NT2/D1 (cell line): ENCODE measurements around the gene APELA.
"Not testable (repeated sequence)": the region's sequence is repeated elsewhere in the genome, so short reads cannot be mapped to it uniquely, and the experiment has no call there.

Experiments used
- DNase-seq: peaks from one replicate; pipeline ENCODE4 v3.0.0-alpha.2; 2011; ENCODE audit warnings: low read depth, low spot score
- H3K27me3 ChIP-seq: 2 replicates; pipeline ENCODE4 v1.6.0; 2011; ENCODE audit warnings: mild to moderate bottlenecking; ENCODE audit not compliant: insufficient read length, insufficient read depth
- H3K36me3 ChIP-seq: 2 replicates; pipeline ENCODE4 v1.6.1; 2011; ENCODE audit warnings: mild to moderate bottlenecking, low read length, mixed read lengths; ENCODE audit not compliant: insufficient read depth, insufficient read length
- H3K4me1 ChIP-seq: 2 replicates; pipeline ENCODE4 v1.5.1; 2011; ENCODE audit not compliant: insufficient read depth, insufficient read length
- H3K4me3 ChIP-seq: 2 replicates; pipeline ENCODE4 v1.5.1; 2011; ENCODE audit warnings: low read depth; ENCODE audit not compliant: insufficient read length
- H3K9ac ChIP-seq: 2 replicates; pipeline ENCODE4 v1.6.0; 2011; ENCODE audit warnings: low read depth; ENCODE audit not compliant: insufficient read length
- H3K9me3 ChIP-seq: 2 replicates; pipeline ENCODE4 v1.5.1; 2011; ENCODE audit warnings: mild to moderate bottlenecking, low read length; ENCODE audit not compliant: insufficient read depth
- SUZ12 ChIP-seq: IDR thresholded peaks from 2 replicates; pipeline ENCODE4 v1.6.1; 2011; ENCODE audit not compliant: insufficient read length, insufficient read depth; ENCODE audit errors: extremely low read depth
- YY1 ChIP-seq: IDR thresholded peaks from 2 replicates; pipeline ENCODE4 v1.6.1; 2011; ENCODE audit not compliant: insufficient read length, insufficient read depth
- ZNF274 ChIP-seq: IDR thresholded peaks from 2 replicates; pipeline ENCODE4 v1.6.1; 2011; ENCODE audit warnings: mild to moderate bottlenecking, low read depth, low read length

The APELA gene

DNA sequence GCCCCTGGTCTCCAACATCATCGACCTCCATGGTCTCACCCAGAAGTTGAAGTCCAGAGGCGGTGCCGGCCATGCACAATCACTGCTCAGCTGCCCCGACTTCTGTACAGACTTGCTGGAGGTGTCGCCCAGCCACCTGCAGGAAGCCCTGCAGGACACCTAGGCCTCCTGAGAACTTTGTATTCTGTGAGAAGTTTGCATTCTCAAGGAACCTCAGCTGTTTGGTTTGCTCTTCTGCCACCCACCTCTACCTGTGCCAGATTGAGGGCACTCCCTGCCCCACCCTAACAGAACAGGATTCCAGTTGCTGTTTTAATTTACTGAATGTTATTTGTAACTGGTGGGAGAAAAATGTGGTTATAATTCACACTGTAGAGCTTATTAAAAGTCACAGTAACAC, 53.7 kb downstream of the APELA start:
- no peak for DNase-seq
- no peaks in the 10 kb centered on the region for H3K9me3 ChIP-seq

DNA sequence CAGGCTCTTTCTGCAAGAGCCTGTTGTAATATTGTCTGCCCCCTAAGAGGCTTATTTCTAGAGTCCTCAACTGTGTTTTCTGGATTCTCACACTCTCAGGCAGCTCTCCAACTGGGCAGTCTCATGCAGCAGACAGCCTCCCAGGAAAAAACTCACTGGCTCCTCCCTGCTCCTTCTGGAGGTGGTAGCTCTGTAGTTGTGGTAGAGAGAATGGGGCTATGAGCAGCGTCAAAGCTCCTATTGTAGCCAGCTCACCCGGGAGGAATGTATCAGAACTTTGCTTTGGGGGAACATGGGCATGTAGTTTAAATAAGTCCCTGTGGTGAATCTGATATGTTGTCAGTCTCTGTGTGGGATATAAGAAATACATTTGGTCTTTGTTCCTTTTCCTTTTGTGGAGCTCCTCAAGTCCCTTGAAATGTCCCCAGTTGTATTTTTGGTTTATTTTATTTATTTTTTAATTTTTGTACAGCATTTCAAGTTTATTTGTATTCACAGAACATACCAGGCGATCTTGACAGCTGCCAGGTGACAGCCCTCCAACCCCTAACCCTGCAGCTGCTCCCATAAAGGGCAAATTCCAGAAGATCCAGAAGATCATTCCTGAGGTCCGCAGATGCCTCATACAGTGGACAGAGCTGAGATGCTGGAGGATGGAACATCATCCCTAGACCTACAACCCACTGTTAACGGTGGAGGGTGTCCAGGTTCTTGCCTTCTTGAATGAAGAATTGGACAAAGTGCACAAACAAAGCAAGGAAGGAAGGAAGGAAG, 54.8 kb downstream of the APELA start:
- TF ChIP-seq SUZ12, result no peak
- no peak for TF ChIP-seq YY1
- TF ChIP-seq ZNF274, result no peak
- Histone ChIP-seq H3K4me1 (no peaks in the 10 kb centered on the region), H3K4me3 (no peak overlapping the region), H3K9me3 (no peaks in the 10 kb centered on the region), H3K36me3 (no peaks in the 10 kb centered on the region), H3K27me3 (no peaks in the 10 kb centered on the region), H3K9ac (no peak overlapping the region)
- DNase-seq, result no peak

More for the DNA sequence above, 53.7 kb downstream of the APELA start:
- H3K27me3 ChIP-seq, result no peaks in the 10 kb centered on the region
- no peaks in the 10 kb centered on the region for H3K36me3 ChIP-seq
- TF ChIP-seq ZNF274 (no peak), SUZ12 (no peak), YY1 (no peak)
- H3K9ac ChIP-seq, result no peak overlapping the region
- H3K4me1 ChIP-seq, result no peaks in the 10 kb centered on the region
- H3K4me3 ChIP-seq, result no peak overlapping the region

DNA sequence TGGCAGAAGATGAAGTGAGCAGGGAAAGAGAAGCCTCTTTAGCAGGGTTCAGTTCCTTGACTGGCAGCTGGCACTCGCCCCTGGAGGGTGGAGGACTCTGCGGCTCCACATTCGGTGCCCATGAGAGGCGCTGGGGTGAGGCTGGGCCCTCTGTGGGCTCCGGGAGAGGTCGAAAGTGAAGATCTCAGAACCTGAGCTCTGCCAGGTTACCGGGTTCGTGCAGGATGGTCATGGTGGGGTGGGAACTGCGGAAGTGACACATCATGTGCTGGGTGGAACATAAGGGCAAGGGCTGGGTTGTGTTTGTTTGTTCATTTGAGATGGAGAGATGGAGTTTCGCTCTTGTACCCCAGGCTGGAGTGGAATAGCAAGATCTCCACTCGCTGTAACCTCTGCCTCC, 56.3 kb downstream of the APELA start:
- no peak overlapping the region for H3K4me3 ChIP-seq
- H3K9ac ChIP-seq, result no peak overlapping the region
- H3K9me3 ChIP-seq, result no peaks in the 10 kb centered on the region
- no peaks in the 10 kb centered on the region for H3K4me1 ChIP-seq
- H3K27me3 ChIP-seq, result no peaks in the 10 kb centered on the region
- TF ChIP-seq ZNF274 (no peak), SUZ12 (no peak), YY1 (no peak)
- no peak for DNase-seq
- no peaks in the 10 kb centered on the region for H3K36me3 ChIP-seq

DNA sequence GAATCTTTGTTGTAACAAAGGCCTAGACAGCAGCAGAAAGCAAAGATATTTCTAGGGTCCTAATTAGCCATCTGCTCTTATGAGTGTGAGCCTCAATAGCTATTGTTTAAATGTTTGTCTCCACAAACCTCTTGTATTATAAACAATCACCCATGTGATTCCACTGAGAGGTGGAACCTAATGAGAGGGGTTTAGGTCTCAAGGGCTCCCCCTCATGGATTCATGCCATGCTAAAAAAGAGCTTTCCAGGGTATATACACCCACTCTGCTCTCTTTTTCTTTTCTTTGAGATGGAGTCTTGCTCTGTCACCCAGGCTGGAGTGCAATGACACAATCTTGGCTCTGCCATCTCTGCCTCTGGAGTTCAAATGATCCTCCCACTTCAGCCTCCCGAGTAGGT, 58.4 kb downstream of the APELA start:
- no peaks in the 10 kb centered on the region for H3K36me3 ChIP-seq
- H3K9ac ChIP-seq, result no peak overlapping the region
- H3K4me1 ChIP-seq, result no peaks in the 10 kb centered on the region
- no peak overlapping the region for H3K4me3 ChIP-seq
- TF ChIP-seq YY1, result no peak
- TF ChIP-seq SUZ12, result no peak
- TF ChIP-seq ZNF274, result no peak
- no peaks in the 10 kb centered on the region for H3K9me3 ChIP-seq
- no peak for DNase-seq
- no peaks in the 10 kb centered on the region for H3K27me3 ChIP-seq

DNA sequence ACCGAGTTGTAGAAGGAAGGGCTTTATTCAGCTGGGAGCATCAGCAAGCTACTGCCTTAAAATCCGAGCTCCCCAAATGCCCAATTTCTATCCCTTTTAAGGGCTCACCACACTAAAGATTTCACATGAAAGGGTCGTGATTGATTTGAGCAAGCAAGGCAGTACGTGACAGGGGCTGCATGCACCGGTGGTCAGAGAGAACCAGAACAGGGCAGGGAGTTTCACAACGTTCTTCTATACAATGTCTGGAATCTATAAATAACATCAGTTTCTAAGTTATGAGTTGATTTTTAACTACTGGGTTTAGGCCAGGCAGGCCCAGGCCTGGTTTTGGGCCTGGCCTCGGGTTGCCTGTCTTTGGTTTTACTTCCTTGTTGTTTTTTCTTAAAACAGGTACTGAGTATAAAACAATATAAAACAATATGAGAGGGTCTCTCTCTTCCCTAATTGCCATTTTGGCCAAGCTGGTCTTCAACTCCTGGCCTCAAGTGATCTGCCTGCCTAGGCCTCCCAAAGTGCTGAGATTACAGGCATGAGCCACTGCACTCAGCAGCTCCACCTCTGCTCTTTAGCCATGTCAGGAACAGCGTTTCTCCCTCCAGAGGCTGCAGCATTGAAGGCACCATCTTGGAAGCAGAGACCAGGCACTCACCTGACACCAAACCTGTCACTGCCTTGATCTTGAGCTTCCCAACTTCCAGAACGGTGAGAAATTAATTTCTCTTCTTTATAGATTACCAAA, 59.1 kb downstream of the APELA start:
- not testable (repeated sequence) for H3K36me3 ChIP-seq, H3K9me3 ChIP-seq, H3K9ac ChIP-seq, H3K4me3 ChIP-seq, DNase-seq, H3K27me3 ChIP-seq, H3K4me1 ChIP-seq

DNA sequence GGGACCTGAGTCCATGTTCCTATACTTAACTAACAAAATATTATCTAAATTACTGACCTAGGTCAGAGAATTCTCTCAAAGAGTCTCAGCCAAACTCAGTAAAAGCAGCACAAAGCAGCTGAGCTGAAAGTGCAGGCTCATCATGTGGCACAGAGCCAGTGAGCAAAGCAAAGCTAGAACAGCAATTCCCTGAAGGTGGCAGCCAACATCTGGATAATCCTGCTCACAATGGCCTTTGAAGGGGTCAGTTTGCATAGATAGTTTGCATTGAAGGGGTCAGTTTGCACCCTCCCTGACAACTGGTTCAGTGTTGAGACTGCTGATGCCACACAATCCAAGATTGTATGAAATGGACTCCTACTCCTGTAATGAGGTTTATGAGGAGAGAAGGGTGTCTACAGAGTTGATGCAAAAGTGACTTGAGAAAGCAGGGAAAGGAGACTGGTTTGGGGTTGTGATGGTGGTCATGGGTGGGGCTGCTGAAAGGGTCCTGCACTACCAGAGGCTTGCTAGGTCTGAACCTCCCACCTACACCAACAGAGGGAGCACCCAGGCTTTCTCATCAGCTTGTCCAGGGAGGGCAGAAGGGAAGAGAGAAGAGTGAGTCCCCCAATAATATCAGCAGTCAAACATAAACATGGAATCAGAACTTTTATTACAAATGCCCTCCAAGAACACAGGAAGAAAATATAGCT, 60.7 kb downstream of the APELA start:
- Histone ChIP-seq H3K9me3 (no peaks in the 10 kb centered on the region), H3K36me3 (no peaks in the 10 kb centered on the region), H3K4me1 (no peaks in the 10 kb centered on the region), H3K27me3 (no peaks in the 10 kb centered on the region), H3K9ac (no peak overlapping the region), H3K4me3 (no peak overlapping the region)
- DNase-seq, result no peak
- TF ChIP-seq SUZ12, result no peak

DNA sequence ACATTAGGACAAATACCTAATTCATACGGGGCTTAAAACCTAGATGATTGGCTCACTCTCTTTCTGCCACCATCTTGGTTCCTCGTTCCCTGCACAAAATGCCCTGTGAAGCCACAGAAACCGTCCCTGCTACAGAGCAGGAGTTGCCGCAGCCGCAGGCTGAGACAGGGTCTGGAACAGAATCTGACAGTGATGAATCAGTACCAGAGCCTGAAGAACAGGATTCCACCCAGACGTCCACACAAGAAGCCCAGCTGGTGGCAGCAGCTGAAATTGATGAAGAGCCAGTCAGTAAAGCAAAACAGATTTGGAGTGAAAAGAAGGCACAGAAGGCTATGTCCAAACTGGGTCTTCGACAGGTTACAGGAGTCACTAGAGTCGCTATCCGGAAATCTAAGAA, 66.2 kb downstream of the APELA start:
- H3K36me3 ChIP-seq, result no peaks in the 10 kb centered on the region
- DNase-seq, result no peak
- no peaks in the 10 kb centered on the region for H3K27me3 ChIP-seq
- no peaks in the 10 kb centered on the region for H3K9me3 ChIP-seq
- H3K9ac ChIP-seq, result no peak overlapping the region
- H3K4me3 ChIP-seq, result no peak overlapping the region
- no peaks in the 10 kb centered on the region for H3K4me1 ChIP-seq
- TF ChIP-seq ZNF274, result no peak
- TF ChIP-seq YY1, result no peak
- no peak for TF ChIP-seq SUZ12
